Measurements from ENCODE around the gene F11. TPM values are rescaled to one million over a fixed set of nuclear protein-coding genes. Genes with fewer than 3 reads are reported as not detected.
"Not testable (repeated sequence)": the region's sequence is repeated elsewhere in the genome, so short reads cannot be mapped to it uniquely, and the experiment has no call there.

F11 gene
- total RNA-seq, 1 experiment from 2014 or later: not detected

DNA sequence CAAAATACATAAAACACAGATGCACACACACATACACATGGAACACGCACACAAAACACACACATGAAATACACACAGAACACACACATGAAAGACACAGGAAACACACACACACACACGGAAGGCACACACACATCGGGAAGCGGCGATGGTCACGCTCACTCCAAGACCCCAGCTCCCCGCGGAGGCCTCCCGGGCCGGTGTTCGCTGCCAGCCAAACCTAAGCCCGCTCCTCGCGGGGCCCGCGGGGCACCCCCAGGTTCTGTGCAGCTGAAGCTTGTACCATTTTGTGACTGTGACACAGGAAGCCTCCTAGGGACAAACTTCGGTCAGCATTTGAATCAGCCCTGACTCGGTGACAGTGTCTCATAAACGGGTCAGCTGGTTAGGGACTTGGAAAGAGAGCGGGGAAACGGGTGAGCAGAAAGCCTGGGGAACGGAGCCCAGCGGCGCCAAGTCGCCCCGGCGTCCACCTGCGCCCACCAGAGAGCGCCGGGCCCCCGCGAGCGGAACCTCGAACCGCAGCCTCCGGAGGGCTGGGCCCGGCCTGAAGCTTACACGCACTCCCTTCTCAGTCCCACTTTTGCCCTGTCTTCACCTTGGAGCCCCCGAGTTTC, 32.1 kb downstream of the F11 start:
- no peak for DNase-seq (ENCODE audit: low read depth)

DNA sequence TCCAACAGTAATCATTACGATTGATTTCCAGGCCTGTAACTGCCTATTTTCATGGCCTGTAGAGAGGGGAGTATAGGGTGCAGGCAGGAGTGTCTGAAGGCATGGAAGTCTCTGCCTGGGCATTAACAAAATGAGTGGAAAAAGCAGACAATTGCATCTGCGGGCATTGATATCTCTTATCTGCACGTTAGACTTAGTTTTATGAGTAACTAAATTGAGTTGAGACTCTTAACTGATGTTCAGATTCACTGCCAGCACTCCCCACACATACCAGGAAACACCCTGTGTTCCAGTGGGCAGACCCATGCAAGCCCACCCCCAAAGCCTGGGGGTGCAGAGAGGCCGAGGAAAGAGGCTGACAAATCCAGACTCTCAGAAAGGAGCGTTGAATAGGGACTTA, 33.3 kb downstream of the F11 start:
- no peak for DNase-seq (ENCODE audit: low read depth)

DNA sequence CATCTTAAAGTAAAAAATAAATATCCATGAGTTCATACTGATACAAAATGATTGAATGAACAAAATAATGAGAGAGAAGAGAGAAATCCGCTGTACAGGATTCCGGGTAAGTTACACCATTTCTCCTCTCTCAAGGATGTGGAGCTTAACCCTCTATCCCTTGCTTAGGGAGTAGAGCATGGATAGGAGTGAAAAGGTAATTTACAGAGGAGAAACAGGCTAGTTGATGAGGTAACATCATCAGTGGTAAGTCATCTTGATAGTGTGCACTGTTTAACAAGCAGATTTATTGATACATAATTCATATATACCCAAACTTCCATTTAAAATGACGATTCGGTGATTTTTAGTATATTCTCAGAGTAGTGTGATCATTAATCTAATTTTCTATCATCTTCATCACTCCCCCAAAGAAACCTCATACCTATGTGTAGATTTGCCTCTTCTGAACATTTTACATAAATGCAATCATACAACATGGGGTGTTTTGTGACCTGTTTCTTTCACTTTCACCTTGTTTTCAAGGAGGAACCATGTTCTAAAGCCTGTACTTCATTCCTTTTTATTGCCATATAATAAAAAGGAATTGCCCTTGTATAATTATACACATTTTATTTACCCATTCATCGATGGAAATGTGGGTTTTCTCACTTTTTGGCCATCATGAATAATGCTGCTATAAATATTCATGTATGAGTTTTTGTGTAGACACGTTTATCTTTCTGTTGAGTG, 34.8 kb downstream of the F11 start:
- no peak for DNase-seq (ENCODE audit: low read depth)

DNA sequence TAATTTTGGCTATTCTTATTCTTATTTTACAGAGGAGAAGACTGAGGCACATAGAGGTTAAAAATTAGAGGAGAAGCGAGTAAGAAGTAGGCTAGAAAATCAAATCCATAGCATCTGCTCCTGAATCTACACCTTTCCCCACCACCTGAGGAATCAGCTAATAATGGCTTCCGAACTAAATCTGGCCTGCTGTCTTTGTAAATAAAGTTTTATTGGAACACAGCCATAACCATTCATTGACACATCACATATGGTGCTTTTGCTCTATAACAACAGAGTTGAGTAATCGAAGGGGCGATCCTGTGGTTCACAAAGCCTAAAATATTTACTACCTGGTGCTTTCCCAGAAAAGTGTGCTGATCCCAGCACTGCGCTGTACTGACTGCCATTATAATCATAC, 38.2 kb downstream of the F11 start:
- no peak for DNase-seq (ENCODE audit: low read depth)

DNA sequence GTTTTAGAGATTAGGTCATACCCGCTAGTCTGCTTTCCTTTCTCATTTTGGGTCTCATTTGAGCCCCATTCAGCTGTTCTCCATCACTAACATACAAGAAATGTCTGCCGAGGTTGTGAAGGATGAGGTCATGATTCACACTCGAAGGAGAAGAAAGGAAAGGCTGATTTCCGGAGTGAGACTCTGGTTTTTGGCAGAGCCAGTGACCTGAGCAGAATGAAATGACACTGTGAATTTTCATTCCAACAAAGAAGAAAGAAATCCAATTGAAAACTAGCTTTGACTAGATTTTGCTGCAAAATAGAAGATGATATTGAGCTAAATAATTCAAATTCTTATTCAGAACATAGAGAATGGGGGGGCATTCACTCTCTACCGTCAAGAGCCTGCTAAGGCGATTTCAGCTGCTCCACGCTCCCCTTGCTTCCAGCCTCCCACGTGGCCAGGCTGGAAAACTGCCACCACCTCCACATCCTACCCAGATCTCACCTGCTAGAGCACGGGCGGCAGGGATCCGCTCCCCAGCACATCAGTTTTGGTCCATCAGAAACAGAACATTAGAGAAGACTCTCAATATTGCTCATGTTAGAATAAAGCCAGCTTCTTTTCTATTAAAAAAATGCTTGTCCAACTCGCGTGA, 39.0 kb downstream of the F11 start:
- peak; percentile 29 for DNase-seq (ENCODE audit: low read depth)

DNA sequence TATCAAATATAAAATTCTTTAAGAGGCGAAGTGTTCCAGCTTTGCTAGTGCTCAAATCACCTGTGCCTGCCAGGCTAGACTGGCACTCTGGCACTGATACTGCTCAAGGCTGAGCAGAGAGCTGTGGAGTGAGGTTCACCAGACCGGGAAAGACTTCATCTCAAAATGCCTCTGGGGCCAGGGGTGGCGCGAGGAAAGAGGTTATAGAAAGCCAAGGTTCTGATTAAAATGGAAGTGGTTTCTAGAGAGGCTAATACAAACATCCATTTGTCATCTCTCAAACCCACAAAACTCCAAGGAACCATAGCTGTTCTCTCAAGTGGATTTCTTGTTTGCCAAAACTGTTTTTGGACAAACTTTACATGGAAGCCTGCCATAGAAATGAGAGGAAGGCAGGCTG, 41.5 kb downstream of the F11 start:
- peak; percentile 3 for DNase-seq (ENCODE audit: low read depth)

DNA sequence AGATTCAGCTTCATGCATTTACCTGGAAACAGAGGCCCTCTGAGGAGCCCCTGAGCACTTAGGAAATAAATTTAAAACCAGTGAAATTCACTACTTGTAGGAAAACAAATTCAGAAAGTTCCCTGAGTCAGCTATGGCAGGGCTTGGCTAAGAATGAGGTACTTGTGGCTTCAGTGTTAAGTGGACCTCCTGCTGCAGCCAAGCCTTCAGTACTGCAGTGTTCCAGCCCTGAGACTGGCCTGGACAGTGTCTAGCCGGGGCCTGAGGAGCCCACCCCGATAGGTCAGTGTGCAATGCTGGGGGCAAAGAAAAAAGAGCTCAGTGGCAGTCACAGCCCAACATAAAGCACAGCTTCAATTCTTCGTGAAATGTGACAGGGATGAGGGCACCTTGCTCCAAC, 41.9 kb downstream of the F11 start:
- no peak for DNase-seq (ENCODE audit: low read depth)

DNA sequence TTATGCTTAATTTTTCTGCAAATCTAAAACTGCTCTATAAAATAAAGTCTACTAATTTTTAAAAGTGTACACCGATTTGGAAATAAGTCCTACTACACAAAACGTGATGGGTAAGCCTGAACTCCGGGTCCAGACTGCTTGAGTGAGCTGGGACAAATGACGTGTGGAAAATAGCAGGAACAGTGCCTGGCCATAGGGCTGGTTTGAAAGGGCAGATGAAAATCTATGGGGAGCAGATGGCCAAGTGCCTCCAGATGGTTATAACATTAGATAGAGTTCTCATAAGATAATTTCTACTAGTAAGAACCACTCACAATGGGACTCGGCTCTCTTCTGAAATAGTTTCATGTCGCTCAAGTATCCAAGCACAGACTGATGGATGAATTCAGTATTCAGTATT, 52.5 kb downstream of the F11 start:
- no peak for DNase-seq (ENCODE audit: low read depth)

DNA sequence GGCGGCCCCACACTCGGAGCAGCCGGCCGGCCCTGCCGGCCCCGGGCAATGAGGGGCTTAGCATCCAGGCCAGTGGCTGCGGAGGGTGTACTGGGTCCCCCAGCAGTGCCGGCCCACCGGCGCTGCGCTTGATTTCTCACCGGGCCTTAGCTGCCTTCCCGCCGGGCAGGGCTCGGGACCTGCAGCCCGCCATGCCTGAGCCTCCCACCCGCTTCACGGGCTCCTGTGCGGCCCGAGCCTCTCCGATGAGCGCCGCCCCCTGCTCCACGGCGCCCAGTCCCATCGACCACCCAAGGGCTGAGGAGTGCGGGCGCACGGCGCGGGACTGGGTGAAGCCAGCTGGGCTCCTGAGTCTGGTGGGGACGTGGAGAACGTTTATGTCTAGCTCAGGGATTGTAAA, 58.7 kb downstream of the F11 start:
- not testable (repeated sequence) for DNase-seq (ENCODE audit: low read depth)

DNA sequence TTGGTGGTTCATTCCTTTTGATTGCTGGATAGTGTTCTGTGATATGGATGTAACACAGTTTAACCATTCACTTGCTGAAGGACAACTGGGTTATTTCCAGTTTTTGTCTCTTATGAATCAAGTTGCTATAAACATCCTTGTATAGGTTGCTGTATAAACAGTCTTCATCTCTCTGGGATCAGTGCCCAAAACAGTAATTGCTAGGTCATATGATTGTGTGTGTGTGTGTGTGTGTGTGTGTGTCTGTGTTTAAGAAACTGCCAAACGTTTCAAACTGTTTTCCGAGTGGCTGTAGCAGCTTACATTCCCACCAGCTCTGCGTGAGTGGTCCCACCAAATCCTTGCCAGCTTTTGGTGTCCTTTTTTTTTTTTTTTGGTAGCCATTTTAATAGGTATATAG, 60.4 kb downstream of the F11 start:
- no peak for DNase-seq (ENCODE audit: low read depth)

DNA sequence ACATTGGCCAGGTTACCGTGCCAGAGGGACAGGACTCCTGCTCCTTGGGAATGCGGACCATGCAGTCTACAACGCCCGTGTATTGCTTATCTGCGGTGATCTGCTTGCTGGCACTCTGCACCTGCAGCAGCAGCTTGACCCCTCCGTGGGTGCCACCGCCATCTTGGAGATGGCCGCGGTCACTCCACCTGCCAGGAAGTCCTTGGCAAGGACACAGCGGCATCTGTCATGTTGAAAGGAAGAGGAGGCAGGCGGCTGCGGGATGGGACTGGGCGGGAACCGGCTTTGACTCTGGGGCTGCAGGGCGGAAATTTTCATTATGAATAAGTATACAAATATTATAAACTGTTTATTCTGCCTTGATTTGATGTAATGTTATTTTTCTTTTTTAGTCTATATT, 63.4 kb downstream of the F11 start:
- DNase-seq (ENCODE audit: low read depth): no peak

DNA sequence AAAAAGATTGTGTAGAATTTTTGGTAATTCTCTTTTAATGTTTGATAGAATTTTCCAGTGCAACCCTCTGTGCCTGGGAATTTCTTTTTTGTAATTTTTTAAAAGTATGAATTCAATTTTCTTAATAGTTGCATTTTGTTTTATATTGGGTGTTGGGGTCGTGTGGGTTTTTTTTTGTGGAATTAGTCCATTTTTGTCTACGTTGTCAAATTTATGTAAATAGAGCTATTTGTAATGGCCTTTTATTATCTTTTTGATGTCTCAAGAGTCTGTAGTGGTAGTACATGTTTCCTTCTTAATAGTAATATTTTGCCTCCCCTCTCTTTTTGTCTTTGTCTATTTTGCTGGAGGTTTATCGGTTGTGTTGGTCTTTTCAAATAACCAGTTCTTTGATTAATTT, 64.4 kb downstream of the F11 start:
- DNase-seq (ENCODE audit: low read depth): no peak

DNA sequence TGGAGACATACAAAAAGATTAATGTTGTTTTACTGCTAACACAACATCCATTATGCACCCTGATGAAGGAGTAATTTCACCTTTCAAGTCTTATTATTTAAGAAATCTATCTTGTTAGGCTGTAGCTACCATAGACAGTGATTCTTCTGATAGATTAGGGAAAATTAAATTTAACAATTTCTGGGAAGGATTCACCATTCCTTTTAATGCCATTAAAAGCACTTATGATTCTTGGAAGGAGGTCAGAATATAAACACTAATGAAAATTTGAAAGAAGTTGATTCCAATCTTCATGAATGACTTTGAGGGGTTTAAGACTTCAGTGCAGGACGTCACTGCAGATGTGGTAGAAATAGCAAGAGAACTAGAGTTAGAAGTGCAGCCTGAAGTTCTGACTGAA, 69.8 kb downstream of the F11 start:
- no peak for DNase-seq (ENCODE audit: low read depth)

Other genes with a start within 250 kb of the F11 start
- gene TLR3, start 197.0 kb upstream of the F11 start, total RNA-seq (2014; rRNA removed; shearing (Covaris generic)): 2.6 and 6.1 TPM in 2 replicates
- 1.5 and 3.4 TPM in 2 replicates for gene FAM149A, start 161.5 kb upstream of the F11 start, total RNA-seq (2014; rRNA removed; shearing (Covaris generic))
- 11.3 and 18.2 TPM in 2 replicates for gene CYP4V2, start 74.6 kb upstream of the F11 start, total RNA-seq (2014; rRNA removed; shearing (Covaris generic))
- gene KLKB1, start 38.7 kb upstream of the F11 start, total RNA-seq (2014; rRNA removed; shearing (Covaris generic)): not detected in 2 replicates

Data from Daoy (cell line).